Epidermal melanocyte (primary cell): ENCODE measurements around the gene CLMN.
"Not testable (repeated sequence)": the region's sequence is repeated elsewhere in the genome, so short reads cannot be mapped to it uniquely, and the experiment has no call there.

Experiments
- DNase-seq: peaks from one replicate; pipeline ENCODE4 v3.0.0; 2011; ENCODE audit warnings: low spot score; ENCODE audit not compliant: insufficient read length

Gene CLMN

DNA sequence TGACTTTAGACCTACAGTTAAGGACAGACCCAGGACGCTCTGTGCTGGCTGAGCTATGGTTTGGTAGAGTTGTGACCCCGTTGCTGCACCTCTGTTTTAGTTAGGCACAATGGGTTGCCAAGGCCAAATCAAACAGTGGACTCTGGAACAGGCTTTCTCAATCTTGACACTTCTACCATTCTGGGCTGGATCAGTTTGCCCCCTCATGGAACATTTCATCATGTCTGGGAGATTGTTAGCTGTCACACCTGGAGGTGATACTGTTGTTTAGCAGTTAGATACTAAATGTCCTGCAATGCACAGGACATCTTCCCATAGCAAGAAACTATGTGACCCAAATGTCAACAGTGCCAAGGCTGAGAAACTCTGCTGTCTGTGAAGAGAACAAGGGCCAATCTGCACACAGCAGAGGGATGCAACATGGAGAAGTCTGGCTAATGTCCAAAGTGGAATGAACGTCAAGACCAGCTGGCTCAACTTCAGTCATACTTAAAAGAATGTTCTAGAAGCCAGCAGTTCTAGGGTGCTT, 96.8 kb downstream of the CLMN start:
- DNase-seq, result no peak

DNA sequence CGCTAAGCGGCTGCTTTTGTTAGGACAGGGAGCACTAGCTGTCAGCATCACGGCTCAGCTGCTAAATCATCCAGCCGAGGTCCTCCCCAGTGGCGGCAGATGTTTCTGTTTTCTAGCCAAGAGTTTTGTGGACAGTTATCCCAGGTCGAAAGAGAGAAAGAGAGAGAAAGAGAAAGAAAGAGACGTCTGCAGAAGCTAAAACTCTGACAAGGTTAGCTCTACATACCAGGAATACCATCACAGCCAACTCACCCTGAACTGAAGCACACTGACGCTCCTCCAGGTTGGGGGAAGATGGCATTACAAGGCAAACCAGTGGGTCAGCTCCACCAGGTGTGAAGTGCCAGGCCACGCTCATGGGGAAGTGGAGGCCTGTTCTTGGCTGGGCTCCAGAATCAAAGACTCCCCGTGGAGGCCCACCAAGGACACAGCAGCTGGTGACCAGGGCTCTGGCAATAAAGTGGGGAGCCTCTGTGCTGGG, 97.5 kb downstream of the CLMN start:
- DNase-seq, result no peak

DNA sequence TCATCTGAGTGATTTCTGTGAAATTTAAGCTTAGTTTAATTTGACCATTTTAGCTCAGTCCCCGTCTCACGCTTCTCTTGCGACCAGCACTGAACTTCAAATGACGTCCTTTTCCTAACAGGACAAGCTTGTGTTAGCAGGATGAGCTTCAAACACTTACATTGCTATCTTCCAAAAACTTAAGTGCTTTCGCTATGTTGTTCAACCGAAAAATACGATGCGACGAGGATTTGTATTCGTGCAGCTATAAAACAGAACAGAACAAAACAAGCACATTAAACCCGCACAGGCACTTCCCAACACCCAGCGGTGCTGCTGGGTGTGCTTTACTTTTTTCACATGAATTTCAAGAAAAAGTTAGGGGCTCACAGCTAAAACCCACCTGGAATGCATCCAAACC, 98.2 kb downstream of the CLMN start:
- DNase-seq, result no peak

GRCh38 chr14:95220663-95221231, 99.0 kb downstream of the CLMN start:
- DNase-seq, result no peak

- no peak for DNase-seq
These were observed 101.1 kb downstream of the CLMN start for GRCh38 chr14:95218472-95219193.

- no peak for DNase-seq
These were observed 101.7 kb downstream of the CLMN start for GRCh38 chr14:95218006-95218405.

GRCh38 chr14:95217391-95217900, 102.3 kb downstream of the CLMN start:
- no peak for DNase-seq

DNA sequence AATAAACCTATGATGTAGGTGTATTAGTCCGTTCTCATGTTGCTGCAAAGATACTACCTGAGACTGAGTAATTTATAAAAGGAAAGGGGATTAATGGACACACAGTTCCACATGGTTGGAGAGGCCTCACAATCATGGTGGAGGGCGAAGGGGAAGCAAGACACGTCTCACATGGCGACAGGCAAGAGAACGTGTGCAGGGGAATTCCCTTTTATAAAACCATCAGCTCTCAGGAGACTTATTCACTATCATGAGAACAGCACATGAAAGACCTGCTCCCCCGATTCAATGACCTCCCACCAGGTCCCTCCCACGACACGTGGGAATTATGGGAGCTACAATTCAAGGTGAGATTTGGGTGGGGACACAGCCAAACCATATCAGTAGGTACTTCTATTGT, 103.7 kb downstream of the CLMN start:
- DNase-seq, result no peak

- no peak for DNase-seq
These were observed 104.5 kb downstream of the CLMN start for GRCh38 chr14:95215094-95215725.

DNA sequence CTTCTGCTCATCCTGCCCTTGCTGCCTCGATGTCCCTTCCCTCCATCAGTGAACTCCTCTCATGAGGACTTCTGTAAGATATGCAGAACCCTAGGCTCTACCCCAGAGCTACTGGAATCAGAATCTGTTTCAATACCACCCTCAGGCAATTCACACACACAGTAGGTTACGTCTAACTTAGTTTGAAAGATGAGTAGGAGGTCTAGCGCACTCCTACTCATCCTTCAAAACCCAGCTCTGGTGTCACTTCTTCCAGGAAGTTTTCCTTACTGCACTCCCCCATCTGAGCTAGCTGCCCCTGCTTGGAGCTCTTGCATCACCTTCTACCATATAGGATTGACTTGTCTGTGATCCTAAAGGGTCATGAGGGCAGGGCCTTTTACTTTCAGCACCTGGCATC, 105.9 kb downstream of the CLMN start:
- DNase-seq, result no peak

GRCh38 chr14:95211721-95212504, 107.8 kb downstream of the CLMN start:
- no peak for DNase-seq

DNA sequence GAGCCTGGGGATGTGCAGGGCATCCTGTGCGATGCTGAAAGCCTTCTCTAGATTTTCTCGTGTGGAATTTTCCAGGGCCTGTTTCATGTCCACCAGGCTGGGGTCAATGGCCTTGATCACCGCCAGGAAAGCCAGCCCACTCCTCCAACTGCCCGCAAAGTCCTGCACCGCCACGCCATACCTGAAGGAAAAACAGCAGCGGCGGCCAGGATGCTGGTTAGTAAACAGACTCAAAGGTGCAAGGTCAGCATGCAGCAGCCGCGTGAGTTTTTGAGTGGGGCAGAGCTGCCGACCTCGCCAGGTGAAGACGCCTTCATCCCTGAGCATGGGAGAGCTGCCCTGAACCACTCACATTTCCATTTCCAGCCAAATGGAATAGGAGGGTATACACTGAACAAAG, 109.0 kb downstream of the CLMN start:
- no peak for DNase-seq

- DNase-seq, result no peak
These were observed 111.1 kb downstream of the CLMN start for GRCh38 chr14:95208598-95208997.

GRCh38 chr14:95207475-95208233, 112.1 kb downstream of the CLMN start:
- no peak for DNase-seq

- DNase-seq, result no peak
These were observed 113.2 kb downstream of the CLMN start for GRCh38 chr14:95206534-95206933.

- DNase-seq, result no peak
These were observed 115.0 kb downstream of the CLMN start for GRCh38 chr14:95204705-95205104.

DNA sequence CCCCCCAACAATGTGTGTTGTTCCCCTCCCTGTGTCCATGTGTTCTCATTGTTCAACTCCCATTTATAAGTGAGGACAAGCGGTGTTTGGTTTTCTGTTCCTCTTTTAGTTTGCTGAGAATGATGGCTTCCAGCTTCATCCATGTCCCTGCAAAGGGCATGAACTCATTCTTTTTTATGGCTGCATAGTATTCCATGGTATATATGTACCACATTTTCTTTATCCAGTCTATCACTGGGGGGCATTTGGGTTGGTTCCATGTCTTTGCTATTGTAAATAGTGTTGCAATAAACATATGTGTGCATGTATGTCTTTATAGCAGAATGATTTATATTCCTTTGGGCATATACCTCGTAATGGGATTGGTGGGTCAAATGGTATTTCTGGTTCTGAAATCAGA, 118.0 kb downstream of the CLMN start:
- not testable (repeated sequence) for DNase-seq

DNA sequence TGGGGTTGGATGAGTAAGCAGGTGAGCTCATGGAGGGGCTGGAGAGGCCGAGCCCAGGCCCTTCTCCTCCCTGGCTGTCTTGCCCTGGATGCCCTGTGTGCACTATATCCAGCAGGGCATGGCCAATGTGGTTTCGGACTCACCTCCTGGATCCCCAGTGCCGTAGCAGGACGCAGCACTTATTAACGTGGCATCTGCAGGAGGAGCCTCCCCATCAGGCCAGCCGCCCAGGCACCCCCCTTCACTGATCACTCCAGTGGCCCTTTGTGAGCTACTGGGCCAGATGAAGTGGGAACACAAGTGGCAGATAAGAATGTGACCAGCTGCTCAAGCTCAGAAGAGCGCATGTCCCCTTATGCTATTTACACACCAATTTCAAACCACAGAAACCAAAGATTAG, 119.3 kb downstream of the CLMN start:
- DNase-seq, result no peak

DNA sequence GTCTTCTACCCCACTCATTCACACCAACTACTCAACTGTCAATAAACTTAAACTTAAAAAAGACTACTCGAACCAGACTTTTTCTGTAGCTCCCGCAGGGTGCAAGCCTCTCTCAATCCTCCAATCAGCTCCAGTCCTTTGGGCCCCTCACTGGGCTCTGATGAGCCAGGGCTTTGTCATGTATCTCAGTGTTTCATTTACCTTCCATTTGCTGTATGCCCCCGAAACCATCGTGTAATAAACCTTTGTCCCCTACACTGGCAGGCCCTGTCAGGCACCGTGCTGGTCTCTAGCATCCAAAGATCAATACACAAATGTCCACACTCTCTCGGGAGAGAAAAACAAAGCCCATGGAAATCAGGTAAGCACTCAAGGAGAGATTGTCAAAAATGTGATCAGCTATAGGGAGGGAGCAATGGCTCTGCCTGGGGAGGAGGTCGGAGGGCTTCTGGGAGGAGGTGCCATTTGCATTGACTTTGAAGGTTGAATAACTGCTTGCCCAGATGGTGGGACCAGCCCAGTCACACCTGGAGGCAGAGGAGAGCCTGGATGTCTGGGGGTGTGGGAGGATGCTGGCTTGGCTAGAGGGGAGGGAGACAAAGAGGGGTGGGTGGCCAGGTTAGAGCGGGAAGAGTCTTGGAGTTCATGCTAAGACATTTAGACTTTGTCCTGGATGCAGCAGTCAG, 120.3 kb downstream of the CLMN start:
- DNase-seq, result no peak

GRCh38 chr14:95198320-95198719, 121.4 kb downstream of the CLMN start:
- DNase-seq, result no peak
